DOHH2 (cell line): ENCODE results near the gene TMEM44.

Experiments
- H3F3A ChIP-seq: fragments of 200-600 bp; sonication (generic), shearing (Covaris generic); 2 replicates; pipeline ENCODE4 v1.6.0; 2016; ENCODE audit warnings: antibody characterized with exemption, mild to moderate bottlenecking; ENCODE audit not compliant: control insufficient read depth, insufficient read depth
- H3K27ac ChIP-seq: fragments of 200-600 bp; sonication (generic); 2 replicates; pipeline ENCODE4 v1.5.1; 2014; ENCODE audit warnings: low read depth, mild to moderate bottlenecking, low read length, moderate library complexity
- H3K27me3 ChIP-seq: fragments of 200-600 bp; sonication (generic); 2 replicates; pipeline ENCODE4 v1.6.1; 2014; ENCODE audit warnings: mild to moderate bottlenecking, low read length, mixed read lengths; ENCODE audit not compliant: control insufficient read depth
- H3K36me3 ChIP-seq: fragments of 200-600 bp; sonication (generic); 2 replicates; pipeline ENCODE4 v1.6.1; 2014; ENCODE audit warnings: mild to moderate bottlenecking, low read length, moderate library complexity, mixed read lengths; ENCODE audit not compliant: control insufficient read depth
- H3K4me1 ChIP-seq: fragments of 200-600 bp; sonication (generic); 2 replicates; pipeline ENCODE4 v1.6.1; 2014; ENCODE audit warnings: mild to moderate bottlenecking, low read length, mixed read lengths; ENCODE audit not compliant: control insufficient read depth
- H3K4me2 ChIP-seq: fragments of 200-600 bp; sonication (generic); 2 replicates; pipeline ENCODE4 v1.6.0; 2014; ENCODE audit warnings: mild to moderate bottlenecking, low read length, moderate library complexity
- H3K4me3 ChIP-seq: fragments of 200-600 bp; sonication (generic); 2 replicates; pipeline ENCODE4 v1.5.1; 2014; ENCODE audit warnings: mild to moderate bottlenecking, low read length, mixed read lengths
- H3K79me2 ChIP-seq: fragments of 200-600 bp; sonication (generic); 2 replicates; pipeline ENCODE4 v1.6.1; 2014; ENCODE audit warnings: mild to moderate bottlenecking, low read length, mixed read lengths; ENCODE audit not compliant: control insufficient read depth
- H3K9me2 ChIP-seq: fragments of 200-600 bp; sonication (generic); replicated peaks from 2 replicates; pipeline ENCODE4 v1.6.1; 2014; ENCODE audit warnings: mild to moderate bottlenecking, low read length, mixed read lengths; ENCODE audit not compliant: control insufficient read depth
- H3K9me3 ChIP-seq: fragments of 200-600 bp; sonication (generic); 2 replicates; pipeline ENCODE4 v1.6.1; 2014; ENCODE audit warnings: antibody characterized with exemption, low read length, mixed read lengths; ENCODE audit not compliant: control insufficient read depth, insufficient read depth
- H4K20me1 ChIP-seq: fragments of 200-600 bp; sonication (generic); 2 replicates; pipeline ENCODE4 v1.6.0; 2014; ENCODE audit warnings: low read depth, mild to moderate bottlenecking, antibody characterized with exemption, low read length, moderate library complexity; ENCODE audit not compliant: control insufficient read depth, insufficient read depth
- CTCF ChIP-seq: fragments of 200-600 bp; sonication (generic); IDR thresholded peaks from one replicate; pipeline ENCODE4 v1.5.1; 2014; ENCODE audit warnings: antibody characterized with exemption, mild to moderate bottlenecking, low read depth, low read length; ENCODE audit not compliant: poor library complexity, severe bottlenecking
- EZH2phosphoT487 ChIP-seq: fragments of 200-600 bp; sonication (generic); IDR thresholded peaks from 2 replicates; pipeline ENCODE4 v1.6.1; 2017; ENCODE audit warnings: borderline replicate concordance, mild to moderate bottlenecking, antibody characterized with exemption, low read length, moderate library complexity, mixed read lengths

The TMEM44 gene

GRCh38 chr3:194671900-194672808 is 38.9 kb upstream of the TMEM44 start, which contains the start of gene LSG1:
TSS of gene LSG1 (minus strand) at chr3:194672191. CDS start at chr3:194672162, 29 bp downstream.
- peaks cover 30% of the 10 kb centered on the region for H3K36me3 ChIP-seq
- H3K9me3 ChIP-seq, result no peaks in the 10 kb centered on the region
- H3K4me1 ChIP-seq, result peaks cover 22% of the 10 kb centered on the region
- H4K20me1 ChIP-seq, result peaks cover 4% of the 10 kb centered on the region; the same call in 1 of the 2 replicates
- peaks cover 6% of the 10 kb centered on the region; the same call in 1 of the 2 replicates for H3K27me3 ChIP-seq
- no peaks in the 10 kb centered on the region for H3K9me2 ChIP-seq
- H3K4me2 ChIP-seq, result peak within 1 kb of the TSS; percentile 87
- H3K79me2 ChIP-seq, result peaks cover 48% of the 10 kb centered on the region
- H3F3A ChIP-seq, result no peaks in the 10 kb centered on the region
- peak within 1 kb of the TSS; percentile 72 for H3K27ac ChIP-seq
- H3K4me3 ChIP-seq, result peak within 1 kb of the TSS; percentile 86
- TF ChIP-seq CTCF, result no peak
- TF ChIP-seq EZH2phosphoT487, result no peak

- Histone ChIP-seq H3K4me2 (peak overlapping the region; percentile 87), H3K27ac (peak overlapping the region; percentile 72), H3K9me3 (no peaks in the 10 kb centered on the region)
Measured at GRCh38 chr3:194671511-194671899, 38.3 kb upstream of the TMEM44 start.

GRCh38 chr3:194667363-194667762 is 34.1 kb upstream of the TMEM44 start:
- TF ChIP-seq EZH2phosphoT487 (no peak), CTCF (no peak)
- peaks cover 17% of the 10 kb centered on the region for H3K4me1 ChIP-seq
- no peaks in the 10 kb centered on the region for H3K9me3 ChIP-seq
- no peak overlapping the region for H3K27ac ChIP-seq
- H3F3A ChIP-seq, result no peaks in the 10 kb centered on the region
- H3K79me2 ChIP-seq, result peaks cover 48% of the 10 kb centered on the region
- peaks cover 63% of the 10 kb centered on the region for H3K36me3 ChIP-seq
- H3K4me3 ChIP-seq, result no peak overlapping the region
- no peaks in the 10 kb centered on the region for H3K9me2 ChIP-seq
- H3K4me2 ChIP-seq, result no peak overlapping the region
- peaks cover 7% of the 10 kb centered on the region; the same call in 1 of the 2 replicates for H4K20me1 ChIP-seq
- H3K27me3 ChIP-seq, result no peaks in the 10 kb centered on the region

More at GRCh38 chr3:194671511-194671899, 38.3 kb upstream of the TMEM44 start:
- Histone ChIP-seq H3K4me1 (peaks cover 22% of the 10 kb centered on the region), H3K79me2 (peaks cover 48% of the 10 kb centered on the region), H4K20me1 (peaks cover 4% of the 10 kb centered on the region; the same call in 1 of the 2 replicates), H3K4me3 (peak overlapping the region; percentile 86), H3F3A (no peaks in the 10 kb centered on the region), H3K27me3 (peaks cover 3% of the 10 kb centered on the region; the same call in 1 of the 2 replicates), H3K9me2 (no peaks in the 10 kb centered on the region), H3K36me3 (peaks cover 35% of the 10 kb centered on the region)
- TF ChIP-seq EZH2phosphoT487 (no peak), CTCF (peak; percentile 83)
